ENCODE results near the gene FLT3LG.

Gene FLT3LG

GRCh38 chr19:49488863-49489537, 15.0 kb downstream of the FLT3LG start:
- Histone ChIP-seq H3K27me3 (ENCODE audit: control insufficient read depth, insufficient read depth, low read length) (no peaks in the 10 kb centered on the region), H3K9me3 (ENCODE audit: control insufficient read depth, insufficient read depth, low read length) (no peaks in the 10 kb centered on the region), H3K4me3 (ENCODE audit: low read length) (peak overlapping the region; percentile 99), H3K36me3 (ENCODE audit: control insufficient read depth, insufficient read depth, low read length) (peaks cover 38% of the 10 kb centered on the region), H3K27ac (ENCODE audit: low read length) (peak overlapping the region; percentile 1), H3K4me1 (ENCODE audit: control insufficient read depth, insufficient read depth, low read length) (no peaks in the 10 kb centered on the region)
- DNase-seq (ENCODE audit: low read depth, low spot score): no peak
- WGBS (ENCODE audit: insufficient coverage, insufficient read length): no CpG with 5 or more reads among the region's 15 CpGs

- H3K9me3 ChIP-seq (ENCODE audit: control insufficient read depth, insufficient read depth, low read length): no peaks in the 10 kb centered on the region
- DNase-seq (ENCODE audit: low read depth, low spot score): no peak
- peak overlapping the region; percentile 28 for H3K27ac ChIP-seq (ENCODE audit: low read length)
- no peak overlapping the region; the same call in 1 of the 2 replicates for H3K4me3 ChIP-seq (ENCODE audit: low read length)
- no CpG with 5 or more reads among the region's 15 CpGs for WGBS (ENCODE audit: insufficient coverage, insufficient read length)
- peaks cover 38% of the 10 kb centered on the region for H3K36me3 ChIP-seq (ENCODE audit: control insufficient read depth, insufficient read depth, low read length)
- H3K4me1 ChIP-seq (ENCODE audit: control insufficient read depth, insufficient read depth, low read length): no peaks in the 10 kb centered on the region
- H3K27me3 ChIP-seq (ENCODE audit: control insufficient read depth, insufficient read depth, low read length): no peaks in the 10 kb centered on the region
These were observed 15.7 kb downstream of the FLT3LG start for GRCh38 chr19:49489601-49490167.

- no peak overlapping the region for H3K4me3 ChIP-seq (ENCODE audit: low read length)
- DNase-seq (ENCODE audit: low read depth, low spot score): no peak
- no peaks in the 10 kb centered on the region for H3K27me3 ChIP-seq (ENCODE audit: control insufficient read depth, insufficient read depth, low read length)
- H3K4me1 ChIP-seq (ENCODE audit: control insufficient read depth, insufficient read depth, low read length): no peaks in the 10 kb centered on the region
- H3K27ac ChIP-seq (ENCODE audit: low read length): no peak overlapping the region
- peaks cover 38% of the 10 kb centered on the region for H3K36me3 ChIP-seq (ENCODE audit: control insufficient read depth, insufficient read depth, low read length)
- WGBS (ENCODE audit: insufficient coverage, insufficient read length): no CpG with 5 or more reads among the region's 27 CpGs
- H3K9me3 ChIP-seq (ENCODE audit: control insufficient read depth, insufficient read depth, low read length): no peaks in the 10 kb centered on the region
These were observed 16.4 kb downstream of the FLT3LG start for GRCh38 chr19:49490287-49491029.

- DNase-seq (ENCODE audit: low read depth, low spot score): no peak
- no peak overlapping the region for H3K4me3 ChIP-seq (ENCODE audit: low read length)
- H3K4me1 ChIP-seq (ENCODE audit: control insufficient read depth, insufficient read depth, low read length): no peaks in the 10 kb centered on the region
- no CpG with 5 or more reads among the region's 17 CpGs for WGBS (ENCODE audit: insufficient coverage, insufficient read length)
- H3K27me3 ChIP-seq (ENCODE audit: control insufficient read depth, insufficient read depth, low read length): no peaks in the 10 kb centered on the region
- peaks cover 38% of the 10 kb centered on the region for H3K36me3 ChIP-seq (ENCODE audit: control insufficient read depth, insufficient read depth, low read length)
- H3K27ac ChIP-seq (ENCODE audit: low read length): no peak overlapping the region
- H3K9me3 ChIP-seq (ENCODE audit: control insufficient read depth, insufficient read depth, low read length): no peaks in the 10 kb centered on the region
These were observed 17.2 kb downstream of the FLT3LG start for GRCh38 chr19:49491030-49491803.

GRCh38 chr19:49491804-49492572, 18.0 kb downstream of the FLT3LG start:
- peaks cover 38% of the 10 kb centered on the region for H3K36me3 ChIP-seq (ENCODE audit: control insufficient read depth, insufficient read depth, low read length)

GRCh38 chr19:49492573-49493405, 18.8 kb downstream of the FLT3LG start:
- Histone ChIP-seq H3K27ac (ENCODE audit: low read length) (no peak overlapping the region), H3K4me3 (ENCODE audit: low read length) (no peak overlapping the region), H3K27me3 (ENCODE audit: control insufficient read depth, insufficient read depth, low read length) (no peaks in the 10 kb centered on the region), H3K9me3 (ENCODE audit: control insufficient read depth, insufficient read depth, low read length) (no peaks in the 10 kb centered on the region), H3K4me1 (ENCODE audit: control insufficient read depth, insufficient read depth, low read length) (peaks cover 4% of the 10 kb centered on the region), H3K36me3 (ENCODE audit: control insufficient read depth, insufficient read depth, low read length) (peaks cover 43% of the 10 kb centered on the region)
- WGBS (ENCODE audit: insufficient coverage, insufficient read length): no CpG with 5 or more reads among the region's 12 CpGs
- DNase-seq (ENCODE audit: low read depth, low spot score): no peak

More at GRCh38 chr19:49491804-49492572, 18.0 kb downstream of the FLT3LG start:
- no CpG with 5 or more reads among the region's 7 CpGs for WGBS (ENCODE audit: insufficient coverage, insufficient read length)
- no peak for DNase-seq (ENCODE audit: low read depth, low spot score)
- no peak overlapping the region for H3K4me3 ChIP-seq (ENCODE audit: low read length)
- no peaks in the 10 kb centered on the region for H3K27me3 ChIP-seq (ENCODE audit: control insufficient read depth, insufficient read depth, low read length)
- H3K4me1 ChIP-seq (ENCODE audit: control insufficient read depth, insufficient read depth, low read length): no peaks in the 10 kb centered on the region
- no peaks in the 10 kb centered on the region for H3K9me3 ChIP-seq (ENCODE audit: control insufficient read depth, insufficient read depth, low read length)
- no peak overlapping the region for H3K27ac ChIP-seq (ENCODE audit: low read length)

GRCh38 chr19:49496574-49497008, 22.6 kb downstream of the FLT3LG start:
- no peak for DNase-seq (ENCODE audit: low read depth, low spot score)
- Histone ChIP-seq H3K27me3 (ENCODE audit: control insufficient read depth, insufficient read depth, low read length) (no peaks in the 10 kb centered on the region), H3K36me3 (ENCODE audit: control insufficient read depth, insufficient read depth, low read length) (peaks cover 39% of the 10 kb centered on the region), H3K27ac (ENCODE audit: low read length) (no peak overlapping the region), H3K4me1 (ENCODE audit: control insufficient read depth, insufficient read depth, low read length) (peaks cover 7% of the 10 kb centered on the region), H3K4me3 (ENCODE audit: low read length) (peak overlapping the region; percentile 74), H3K9me3 (ENCODE audit: control insufficient read depth, insufficient read depth, low read length) (no peaks in the 10 kb centered on the region)
- no CpG with 5 or more reads among the region's 11 CpGs for WGBS (ENCODE audit: insufficient coverage, insufficient read length)

- no peak overlapping the region for H3K27ac ChIP-seq (ENCODE audit: low read length)
- peaks cover 33% of the 10 kb centered on the region for H3K36me3 ChIP-seq (ENCODE audit: control insufficient read depth, insufficient read depth, low read length)
- H3K27me3 ChIP-seq (ENCODE audit: control insufficient read depth, insufficient read depth, low read length): no peaks in the 10 kb centered on the region
- no peak for DNase-seq (ENCODE audit: low read depth, low spot score)
- no CpG with 5 or more reads among the region's 22 CpGs for WGBS (ENCODE audit: insufficient coverage, insufficient read length)
- H3K9me3 ChIP-seq (ENCODE audit: control insufficient read depth, insufficient read depth, low read length): no peaks in the 10 kb centered on the region
- peak overlapping the region; percentile 74; the same call in 1 of the 2 replicates for H3K4me3 ChIP-seq (ENCODE audit: low read length)
- peaks cover 7% of the 10 kb centered on the region for H3K4me1 ChIP-seq (ENCODE audit: control insufficient read depth, insufficient read depth, low read length)
These were observed 23.2 kb downstream of the FLT3LG start for GRCh38 chr19:49497047-49497788.

- Histone ChIP-seq H3K27me3 (ENCODE audit: control insufficient read depth, insufficient read depth, low read length) (no peaks in the 10 kb centered on the region), H3K4me3 (ENCODE audit: low read length) (no peak overlapping the region), H3K36me3 (ENCODE audit: control insufficient read depth, insufficient read depth, low read length) (peaks cover 28% of the 10 kb centered on the region), H3K9me3 (ENCODE audit: control insufficient read depth, insufficient read depth, low read length) (no peaks in the 10 kb centered on the region), H3K4me1 (ENCODE audit: control insufficient read depth, insufficient read depth, low read length) (peaks cover 7% of the 10 kb centered on the region), H3K27ac (ENCODE audit: low read length) (no peak overlapping the region)
- no CpG with 5 or more reads among the region's 12 CpGs for WGBS (ENCODE audit: insufficient coverage, insufficient read length)
- no peak for DNase-seq (ENCODE audit: low read depth, low spot score)
These were observed 23.7 kb downstream of the FLT3LG start for GRCh38 chr19:49497789-49498103.

Data from iPS DF 6.9 (cell line).